GM12872 (cell line): ENCODE data around the gene RPL41.

Experiments
- CTCF ChIP-seq: IDR thresholded peaks from 3 replicates; pipeline ENCODE4 v1.5.1; 2011; ENCODE audit warnings: low read depth, mild to moderate bottlenecking, low read length, moderate library complexity; ENCODE audit not compliant: insufficient read depth

RPL41 gene

DNA sequence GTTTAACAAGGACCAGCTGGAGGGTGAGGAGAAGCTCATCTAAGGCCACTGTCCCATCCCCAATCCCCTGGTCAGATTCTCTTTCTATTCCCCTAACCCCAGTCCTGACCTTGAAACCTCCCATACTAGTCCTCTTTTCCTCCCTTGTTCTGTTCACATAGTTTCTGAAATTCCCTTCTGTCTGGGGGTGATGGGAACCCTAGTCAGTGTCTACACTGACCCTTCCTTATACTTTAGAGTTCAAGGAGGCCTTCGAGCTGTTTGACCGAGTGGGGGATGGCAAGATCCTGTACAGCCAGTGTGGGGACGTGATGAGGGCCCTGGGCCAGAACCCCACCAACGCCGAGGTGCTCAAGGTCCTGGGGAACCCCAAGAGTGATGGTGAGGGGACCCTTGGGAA, 38.4 kb downstream of the RPL41 start:
- no peak for TF ChIP-seq CTCF

DNA sequence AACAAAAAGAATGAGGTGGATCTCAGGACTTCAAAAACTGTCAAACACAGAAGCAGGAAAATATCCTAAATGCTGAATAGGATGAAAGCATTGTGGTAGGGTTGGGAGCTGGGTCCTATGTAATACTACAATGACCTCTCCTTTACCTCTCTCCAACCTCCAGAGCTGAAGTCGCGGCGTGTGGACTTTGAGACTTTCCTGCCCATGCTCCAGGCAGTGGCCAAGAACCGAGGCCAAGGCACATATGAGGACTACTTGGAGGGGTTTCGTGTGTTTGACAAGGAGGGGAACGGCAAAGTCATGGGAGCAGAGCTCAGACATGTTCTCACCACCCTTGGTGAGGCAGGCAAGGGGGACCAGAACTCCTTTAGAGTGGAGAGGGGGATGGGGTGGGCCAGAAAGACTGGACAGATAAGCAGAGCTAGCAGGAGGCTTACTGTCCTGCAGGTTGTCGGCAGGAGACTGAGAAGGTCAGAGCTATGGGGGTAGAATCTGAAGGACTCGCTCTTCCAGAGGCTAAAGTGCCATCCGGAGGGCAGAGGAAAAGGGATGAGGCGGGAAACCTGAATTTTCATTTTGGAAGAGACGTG, 38.9 kb downstream of the RPL41 start:
- TF ChIP-seq CTCF = no peak

GRCh38 chr12:56157201-56158028, 41.0 kb downstream of the RPL41 start:
- peak; percentile 60 for TF ChIP-seq CTCF

GRCh38 chr12:56158029-56158925, 41.8 kb downstream of the RPL41 start, which contains the start of gene MYL6:
Gene MYL6, plus strand, starts transcription at chr12:56158359. Its CDS starts 43 bp downstream, at chr12:56158402.
- no peak for TF ChIP-seq CTCF

- TF ChIP-seq CTCF = no peak
These were observed 42.6 kb downstream of the RPL41 start for GRCh38 chr12:56158926-56159461.

GRCh38 chr12:56159482-56160192, 43.2 kb downstream of the RPL41 start:
- TF ChIP-seq CTCF = no peak
